Stimulated activated CD4-positive, alpha-beta T cell treated with anti-CD3 and anti-CD28 coated beads, Interleukin-1b, Interleukin-23, amount 100 ng/mL, for 4 hours (primary cell): ENCODE results near the gene FGF3.

ENCODE experiments used
- DNase-seq, 2 donors: peaks; one replicate each; pipeline ENCODE4 v3.0.0-alpha.2; 2020; ENCODE audit warnings: low read depth in 2 of 2

FGF3 gene

DNA sequence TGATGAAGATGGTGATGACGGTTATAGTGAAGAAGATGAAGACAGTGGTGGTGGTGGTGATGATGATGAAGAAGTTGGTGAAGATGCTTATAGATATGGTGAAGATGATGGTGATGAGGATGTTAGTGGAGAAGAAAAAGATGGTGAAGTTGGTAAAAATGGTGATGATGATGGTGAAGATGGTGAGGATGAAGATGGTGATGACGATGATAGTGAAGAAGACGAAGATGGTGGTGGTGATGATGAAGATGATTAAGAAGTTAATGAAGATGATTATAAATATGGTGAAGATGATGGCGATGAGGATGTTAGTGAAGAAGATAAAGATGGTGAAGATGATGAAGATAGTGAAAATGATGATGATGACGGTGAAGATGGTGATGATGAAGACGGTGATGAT, 25.2 kb upstream of the FGF3 start:
- no peak for DNase-seq

DNA sequence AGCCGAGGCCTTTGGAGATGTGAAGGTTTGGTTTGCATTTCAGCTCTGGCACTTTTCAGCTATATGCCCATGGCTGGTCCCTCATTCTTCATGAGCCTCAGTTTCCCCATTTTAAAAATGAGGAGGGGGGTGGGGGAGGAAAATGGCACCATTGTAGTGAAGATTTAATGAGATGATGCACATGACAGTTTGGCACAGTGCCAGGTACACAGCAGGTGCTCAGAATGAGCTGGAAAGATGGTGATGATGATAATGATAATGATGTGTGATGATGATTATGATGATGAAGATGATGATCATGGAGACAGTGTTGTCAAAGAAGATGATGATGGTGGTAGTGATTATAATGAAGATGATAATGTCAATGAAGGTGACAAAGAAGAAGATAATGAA, 24.3 kb upstream of the FGF3 start:
- no peak for DNase-seq

- no peak for DNase-seq
These were observed 23.7 kb upstream of the FGF3 start for GRCh38 chr11:69842746-69843528.

DNA sequence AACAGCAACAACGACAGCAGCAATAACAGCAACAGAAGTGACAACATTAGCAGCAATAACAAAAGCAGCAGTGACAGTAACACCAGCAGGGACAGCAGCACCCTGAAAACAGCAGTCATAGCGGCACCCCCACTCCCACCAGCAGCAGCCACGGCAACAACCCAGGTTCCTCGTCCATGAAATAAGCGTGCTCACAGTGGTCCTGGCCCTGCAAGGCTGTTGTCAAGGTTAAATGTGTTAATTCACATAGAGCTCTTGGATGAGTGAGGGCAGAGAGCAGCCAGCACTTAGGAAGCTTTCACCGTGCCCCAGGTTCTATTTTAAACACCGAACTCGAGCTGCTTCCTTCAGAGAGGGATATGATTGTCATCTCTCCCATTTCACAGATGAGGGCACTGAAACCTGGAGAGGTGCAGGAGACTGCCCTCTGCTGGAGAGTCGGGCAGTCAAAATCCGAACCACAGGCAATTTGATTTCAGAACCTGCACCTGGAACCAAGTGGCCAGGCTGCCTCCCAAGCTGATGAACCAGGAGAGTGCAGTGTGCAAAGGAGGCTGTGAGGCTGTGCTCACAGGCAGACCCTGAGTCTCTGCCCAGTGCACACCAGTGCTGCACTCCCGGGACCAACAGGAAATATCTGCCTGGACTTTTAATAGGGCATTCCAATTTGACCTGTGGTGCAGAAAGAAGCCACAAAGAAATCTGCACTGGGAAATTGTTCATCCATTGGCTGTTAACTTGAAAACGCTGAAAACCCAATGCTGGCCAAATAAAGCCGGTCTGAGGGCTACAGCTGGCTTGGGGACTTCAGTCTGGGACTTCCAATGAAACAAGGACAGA, 22.9 kb upstream of the FGF3 start:
- DNase-seq = no peak

- DNase-seq = no peak
These were observed 22.1 kb upstream of the FGF3 start for GRCh38 chr11:69841170-69841858.

DNA sequence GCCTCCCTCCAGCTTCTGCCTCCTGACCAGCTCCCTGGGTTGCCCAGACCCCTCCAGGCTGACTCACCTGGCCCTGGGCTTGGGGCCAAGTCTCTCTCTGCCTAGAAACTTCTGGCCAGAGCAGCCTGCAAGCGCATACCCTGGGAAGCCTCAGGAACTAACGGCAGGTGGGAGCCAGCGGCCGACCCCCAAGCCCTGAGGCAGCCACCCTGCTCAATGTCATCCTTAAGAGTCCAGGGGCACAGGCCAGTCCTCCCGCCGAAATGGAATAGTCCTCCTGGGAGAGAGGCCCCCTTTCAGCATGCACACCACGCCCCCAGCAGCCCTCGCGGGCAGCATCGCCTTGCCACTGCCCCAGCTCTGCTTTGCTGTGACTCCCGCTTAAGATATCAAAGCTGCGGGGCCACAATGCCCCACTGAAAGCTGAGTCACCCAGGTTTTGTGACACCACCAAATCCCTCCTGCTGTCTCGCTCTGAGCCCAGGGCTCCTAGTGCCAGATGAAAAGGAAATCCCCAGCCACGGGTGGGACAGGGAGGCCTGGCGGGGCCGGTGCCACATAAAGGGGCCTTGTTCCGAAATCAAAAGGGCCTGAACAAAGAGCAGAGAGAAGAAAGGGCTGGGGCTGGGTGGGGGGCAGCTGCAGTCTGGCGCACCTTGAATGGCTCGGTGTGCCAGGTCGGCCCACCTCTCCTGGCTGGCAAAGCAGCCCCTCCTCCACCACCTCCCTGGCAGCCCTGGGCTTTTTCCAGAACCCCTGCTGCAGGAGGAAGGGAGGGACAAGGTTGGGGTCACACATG, 21.4 kb upstream of the FGF3 start:
- no peak for DNase-seq

- no peak for DNase-seq
These were observed 20.3 kb upstream of the FGF3 start for GRCh38 chr11:69839516-69839915.

DNA sequence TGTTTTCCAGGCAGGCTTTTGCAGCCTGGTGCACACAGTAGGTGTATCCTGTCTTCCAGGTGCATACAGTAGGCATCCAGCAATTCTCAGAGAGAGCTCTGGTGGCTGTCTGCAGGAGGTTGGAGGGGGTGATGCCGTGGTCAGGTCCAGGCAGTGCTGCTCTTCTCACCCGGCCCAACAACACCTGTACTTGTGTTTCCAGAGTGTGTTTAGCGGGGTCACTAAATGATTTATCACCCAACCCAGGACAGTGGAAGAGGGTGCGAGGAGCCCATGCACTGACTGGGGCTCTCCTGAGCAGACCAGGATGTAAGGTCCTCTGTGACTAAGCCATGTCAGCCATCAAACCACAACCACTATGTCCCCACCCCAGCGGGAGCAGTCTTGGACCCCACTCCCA, 18.6 kb upstream of the FGF3 start:
- no peak for DNase-seq

GRCh38 chr11:69836401-69836800, 17.2 kb upstream of the FGF3 start:
- no peak for DNase-seq

- DNase-seq = no peak
These were observed 15.9 kb upstream of the FGF3 start for GRCh38 chr11:69834811-69835800.

GRCh38 chr11:69834251-69834650, 15.0 kb upstream of the FGF3 start:
- DNase-seq = no peak

- no peak for DNase-seq
These were observed 13.6 kb upstream of the FGF3 start for GRCh38 chr11:69832561-69833413.

DNA sequence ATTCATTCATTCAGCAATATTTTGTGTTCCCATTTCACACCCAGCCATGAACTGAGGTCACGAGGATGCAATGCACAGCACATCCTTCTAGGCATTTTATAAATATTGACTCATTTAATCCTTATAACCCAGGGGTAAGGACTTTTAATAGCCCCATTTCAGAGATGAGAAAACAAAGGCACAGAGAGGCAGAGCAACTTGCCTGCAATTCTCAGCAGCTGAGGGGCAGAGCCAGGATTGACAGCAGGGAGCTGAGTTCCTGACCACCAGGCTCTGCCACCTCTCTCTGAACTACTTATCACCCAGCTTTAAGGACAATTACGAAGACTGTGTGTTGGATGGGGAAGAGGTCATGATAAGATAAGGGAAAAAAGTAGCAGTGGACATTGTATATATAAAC, 12.8 kb upstream of the FGF3 start:
- DNase-seq = no peak

DNA sequence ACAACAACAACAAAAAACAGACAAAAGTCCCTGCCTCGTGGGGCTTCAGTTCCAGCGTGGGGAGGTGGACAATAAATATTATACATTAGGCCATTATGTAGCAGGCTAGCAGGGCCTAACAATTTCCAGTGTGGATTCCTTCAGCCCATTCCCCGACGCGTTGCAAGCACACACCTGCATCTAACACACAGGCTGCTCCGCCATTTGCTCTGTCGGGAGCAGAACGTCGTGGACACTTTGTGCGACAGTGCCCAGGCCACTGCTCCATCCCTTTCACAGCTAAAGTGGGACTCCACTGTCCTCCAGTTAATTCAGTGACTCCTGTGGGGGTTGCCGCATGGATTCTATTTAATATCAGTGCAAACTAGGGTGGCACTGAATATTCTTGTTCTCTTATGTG, 10.9 kb upstream of the FGF3 start:
- DNase-seq = no peak

- no peak for DNase-seq
These were observed 9.7 kb upstream of the FGF3 start for GRCh38 chr11:69828971-69829344.

GRCh38 chr11:69828276-69828970, 9.2 kb upstream of the FGF3 start:
- DNase-seq = no peak

DNA sequence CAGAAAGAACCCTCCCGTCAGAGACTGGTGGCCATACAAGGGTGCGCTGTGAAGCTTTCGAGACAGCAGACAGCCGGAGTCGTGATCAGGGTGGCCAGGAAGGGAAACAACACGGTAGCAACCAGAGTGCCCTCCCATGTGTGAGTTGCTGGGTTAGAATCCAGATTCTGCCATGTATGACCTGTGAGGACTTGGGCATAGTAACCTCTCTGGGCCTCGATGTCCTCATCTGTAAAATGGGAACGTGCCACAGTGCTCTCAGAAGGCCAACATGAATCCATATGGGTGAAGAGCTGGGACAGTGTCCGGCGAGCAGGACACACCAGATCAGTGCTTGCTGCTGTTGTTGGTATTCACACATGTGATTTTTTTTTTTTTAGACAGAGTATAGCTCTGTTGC, 7.6 kb upstream of the FGF3 start:
- no peak for DNase-seq

DNA sequence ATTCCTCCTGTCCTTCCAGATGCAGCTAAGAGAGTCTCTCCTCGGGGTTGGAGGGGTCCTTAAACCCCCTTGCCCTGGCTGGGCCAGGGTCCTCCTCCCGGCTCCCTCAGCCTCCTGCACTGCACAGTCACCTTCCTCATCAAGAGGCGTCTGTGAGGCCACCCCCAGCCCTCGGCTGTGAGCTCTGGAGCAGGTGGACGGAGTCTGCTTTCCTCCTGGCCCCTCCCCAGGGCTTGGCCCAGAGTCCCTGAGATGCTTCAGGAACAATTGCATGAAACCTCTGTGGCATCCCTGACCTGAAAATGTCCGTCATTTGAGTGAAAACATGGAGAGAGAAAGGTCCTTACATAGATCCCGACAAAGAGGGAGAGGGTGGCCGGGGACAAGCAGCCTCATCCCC, 6.7 kb upstream of the FGF3 start:
- DNase-seq = no peak
